A549 (cell line): ENCODE data around the gene PEPD. TPM values are rescaled to one million over a fixed set of nuclear protein-coding genes. Genes with fewer than 3 reads are reported as not detected.

Source experiments
- ATAC-seq, 2 experiments: fragments of 200-7000 bp in 1 of 2; fragments of >200 bp in 1 of 2; cut with Nextera tagmentation in 1 of 2; cut with Tn5 transposase in 1 of 2; 3 replicates each; pipeline versions ENCODE4 v1.8.0 to v1.9.1; 2018 to 2020; ENCODE audit warnings: mild to moderate bottlenecking in 1 of 2, moderate library complexity in 1 of 2
- CTCF ChIA-PET: fragments of 300-600 bp; sonication (Branson Sonifier 250); formaldehyde crosslinking; extraction: SDS; loops from one replicate; lab custom pipeline; 2021; ENCODE audit warnings: antibody characterized with exemption, inconsistent platforms; lab: Yijun Ruan, JAX
- POLR2A ChIA-PET: fragments of 350-600 bp; formaldehyde crosslinking; extraction: SDS; loops from one replicate; lab custom pipeline; 2021; ENCODE audit warnings: antibody characterized with exemption, inconsistent platforms; lab: Yijun Ruan, JAX
- DNase-seq, 2 experiments: peaks; one replicate each; pipeline versions ENCODE4 v3.0.0 to v3.0.0-alpha.2; 2011 to 2016; ENCODE audit warnings: low read depth in 1 of 2, low spot score in 1 of 2
- FAIRE-seq: peaks from 2 replicates; lab custom pipeline; 2011; peaks lifted over from hg19 to GRCh38; lab: Jason Lieb, UNC
- H3K27ac ChIP-seq, 2 experiments: fragments of >200 bp; sonication (Bioruptor Twin); formaldehyde crosslinking; 3 replicates each; pipeline ENCODE4 v1.5.1; 2016 to 2017
- H3K4me1 ChIP-seq: fragments of >200 bp; sonication (Bioruptor Twin); formaldehyde crosslinking; 3 replicates; pipeline ENCODE4 v1.6.1; 2016
- H3K4me2 ChIP-seq: fragments of >200 bp; sonication (Bioruptor Twin); formaldehyde crosslinking; 3 replicates; pipeline ENCODE4 v1.6.1; 2016
- H3K4me3 ChIP-seq: fragments of >200 bp; sonication (Bioruptor Twin); formaldehyde crosslinking; 3 replicates; pipeline ENCODE4 v1.5.1; 2016
- H3K9me3 ChIP-seq: fragments of >200 bp; sonication (Bioruptor Twin); formaldehyde crosslinking; 3 replicates; pipeline ENCODE4 v1.6.1; 2016
- ATOH8 ChIP-seq: fragments of 250-450 bp; sonication (Bioruptor Pico); IDR thresholded peaks from 2 replicates; pipeline ENCODE4 v1.5.0; 2020; ENCODE audit warnings: low read depth, mild to moderate bottlenecking, moderate library complexity
- CBX2 ChIP-seq: fragments of 200-600 bp; sonication (generic); IDR thresholded peaks from 2 replicates; pipeline ENCODE4 v1.6.1; 2016; ENCODE audit warnings: low read depth, mild to moderate bottlenecking, borderline replicate concordance
- CEBPB ChIP-seq, 2 experiments: fragments of >200 bp in 1 of 2; sonication (Bioruptor Twin) in 1 of 2; formaldehyde crosslinking in 1 of 2; IDR thresholded peaks; 2 replicates each; pipeline ENCODE4 v1.6.1; 2012 to 2016
- CTCF ChIP-seq: fragments of >200 bp; sonication (Bioruptor Twin); formaldehyde crosslinking; IDR thresholded peaks from 3 replicates; pipeline ENCODE4 v1.5.1; 2016
- E2F6 ChIP-seq: IDR thresholded peaks from 2 replicates; pipeline ENCODE4 v1.6.1; 2012; ENCODE audit warnings: low read depth, borderline replicate concordance
- EHF ChIP-seq: fragments of 250-450 bp; sonication (Bioruptor Pico); IDR thresholded peaks from 2 replicates; pipeline ENCODE4 v1.5.0; 2020; ENCODE audit warnings: mild to moderate bottlenecking
- EHMT2 ChIP-seq: fragments of 200-600 bp; sonication (generic); IDR thresholded peaks from 2 replicates; pipeline ENCODE4 v1.6.1; 2016; ENCODE audit warnings: antibody characterized with exemption, low read depth, mild to moderate bottlenecking, moderate library complexity
- ELK1 ChIP-seq: fragments of 150-350 bp; IDR thresholded peaks from 2 replicates; pipeline ENCODE4 v1.6.1; 2014; ENCODE audit warnings: low read depth, mild to moderate bottlenecking, low read length
- FOSL2 ChIP-seq, 2 experiments: fragments of 450-650 bp in 1 of 2; fragments of >200 bp in 1 of 2; sonication (Bioruptor Twin) in 1 of 2; formaldehyde crosslinking; IDR thresholded peaks; 2 replicates each; pipeline versions ENCODE4 v1.5.0 to v1.6.1; 2016 to 2020; ENCODE audit warnings: mild to moderate bottlenecking in 1 of 2, moderate library complexity in 1 of 2
- FOXS1 ChIP-seq: fragments of 250-450 bp; sonication (Bioruptor Pico); IDR thresholded peaks from 2 replicates; pipeline ENCODE4 v1.5.0; 2020; ENCODE audit warnings: mild to moderate bottlenecking, moderate library complexity
- HDAC2 ChIP-seq: fragments of 200-600 bp; sonication (generic); IDR thresholded peaks from 2 replicates; pipeline ENCODE4 v1.6.1; 2016
- HMGXB4 ChIP-seq: fragments of 250-450 bp; sonication (Bioruptor Pico); IDR thresholded peaks from 2 replicates; pipeline ENCODE4 v1.5.0; 2021; ENCODE audit warnings: mild to moderate bottlenecking, moderate library complexity, borderline replicate concordance
- HOXA7 ChIP-seq: fragments of 250-450 bp; sonication (Bioruptor Pico); IDR thresholded peaks from 2 replicates; pipeline ENCODE4 v1.5.0; 2020; ENCODE audit warnings: mild to moderate bottlenecking, moderate library complexity
- HOXB5 ChIP-seq: fragments of 250-450 bp; sonication (Bioruptor Pico); IDR thresholded peaks from 2 replicates; pipeline ENCODE4 v1.5.0; 2020; ENCODE audit warnings: mild to moderate bottlenecking, moderate library complexity
- JUN ChIP-seq, 2 experiments: fragments of >200 bp; sonication (Bioruptor Twin); formaldehyde crosslinking; IDR thresholded peaks; 2 replicates in 1 of 2; 3 replicates in 1 of 2; pipeline ENCODE4 v1.6.1; 2016 to 2017
- JUNB ChIP-seq: fragments of >200 bp; sonication (Bioruptor Twin); formaldehyde crosslinking; IDR thresholded peaks from 2 replicates; pipeline ENCODE4 v1.6.1; 2016
- KDM1A ChIP-seq: fragments of 200-600 bp; sonication (generic); IDR thresholded peaks from 2 replicates; pipeline ENCODE4 v1.6.1; 2016; ENCODE audit warnings: low read depth, mild to moderate bottlenecking
- KDM5A ChIP-seq: fragments of 200-600 bp; sonication (generic); IDR thresholded peaks from 2 replicates; pipeline ENCODE4 v1.6.1; 2016; ENCODE audit warnings: antibody characterized with exemption, mild to moderate bottlenecking
- MAZ ChIP-seq: fragments of 150-350 bp; IDR thresholded peaks from 2 replicates; pipeline ENCODE4 v1.6.1; 2014; ENCODE audit warnings: antibody characterized with exemption, low read depth, low read length, borderline replicate concordance
- MYC ChIP-seq: IDR thresholded peaks from 2 replicates; pipeline ENCODE4 v1.6.1; 2012; ENCODE audit warnings: mild to moderate bottlenecking, inconsistent platforms, low read length, improper control_type of control experiment, borderline replicate concordance
- NR3C1 ChIP-seq: fragments of >200 bp; sonication (Bioruptor Twin); formaldehyde crosslinking; IDR thresholded peaks from 3 replicates; pipeline ENCODE4 v1.6.1; 2017
- PHF8 ChIP-seq: fragments of 200-600 bp; sonication (generic); IDR thresholded peaks from 2 replicates; pipeline ENCODE4 v1.6.1; 2016; ENCODE audit warnings: low read depth, mild to moderate bottlenecking, antibody characterized with exemption, moderate library complexity, borderline replicate concordance
- POLR2A ChIP-seq: IDR thresholded peaks from 2 replicates; pipeline ENCODE4 v1.6.1; 2012; ENCODE audit warnings: mild to moderate bottlenecking, low read length
- POLR2AphosphoS2 ChIP-seq: conservative IDR thresholded peaks from 2 replicates; pipeline ENCODE4 v1.6.1; 2012; ENCODE audit warnings: low read length, improper control_type of control experiment, inconsistent platforms
- RAD21 ChIP-seq, 2 experiments: fragments of >200 bp in 1 of 2; sonication (Bioruptor Twin) in 1 of 2; formaldehyde crosslinking in 1 of 2; IDR thresholded peaks in 1 of 2; conservative IDR thresholded peaks in 1 of 2; 2 replicates in 1 of 2; 3 replicates in 1 of 2; pipeline ENCODE4 v1.6.1; 2012 to 2018; ENCODE audit warnings: inconsistent platforms in 1 of 2
- RARB ChIP-seq: fragments of 250-450 bp; sonication (Bioruptor Pico); IDR thresholded peaks from 2 replicates; pipeline ENCODE4 v1.8.0; 2021; ENCODE audit warnings: mild to moderate bottlenecking, moderate library complexity
- RCOR1 ChIP-seq: fragments of 150-350 bp; IDR thresholded peaks from 2 replicates; pipeline ENCODE4 v1.6.1; 2014; ENCODE audit warnings: antibody characterized with exemption, low read length, low read depth
- RFX5 ChIP-seq: fragments of 450-650 bp; IDR thresholded peaks from 2 replicates; pipeline ENCODE4 v1.7.1; 2014; ENCODE audit warnings: antibody characterized with exemption, mild to moderate bottlenecking, moderate library complexity
- RNF2 ChIP-seq: fragments of 200-600 bp; sonication (generic); IDR thresholded peaks from 2 replicates; pipeline ENCODE4 v1.6.1; 2016; ENCODE audit warnings: low read depth, mild to moderate bottlenecking, antibody characterized with exemption, moderate library complexity, borderline replicate concordance
- SMC3 ChIP-seq: fragments of >200 bp; sonication (Bioruptor Twin); formaldehyde crosslinking; IDR thresholded peaks from 3 replicates; pipeline ENCODE4 v1.6.1; 2018; ENCODE audit warnings: inconsistent platforms
- SREBF2 ChIP-seq: fragments of 450-650 bp; IDR thresholded peaks from 2 replicates; pipeline ENCODE4 v1.6.1; 2014; ENCODE audit warnings: mild to moderate bottlenecking, moderate library complexity
- ZNF302 ChIP-seq: fragments of 250-450 bp; sonication (Bioruptor Pico); IDR thresholded peaks from 2 replicates; pipeline ENCODE4 v1.9.0; 2021; ENCODE audit warnings: inconsistent platforms, mild to moderate bottlenecking, moderate library complexity
- ZSCAN20 ChIP-seq: fragments of 250-450 bp; sonication (Bioruptor Pico); IDR thresholded peaks from 2 replicates; pipeline ENCODE4 v1.8.0; 2022; ENCODE audit warnings: mild to moderate bottlenecking, moderate library complexity
- WGBS: methylation state at CpG from one replicate; pipeline ENCODE4 v1.1.6; 2017; ENCODE audit errors: missing lambda C conversion rate; 5-methylcytosine and 5-hydroxymethylcytosine counted together
- polyA plus RNA-seq, 4 experiments: library from polyadenylated mRNA; depleted of rRNA in 3 of 4; stranded (reverse); fragments of >200 nt; fragmentation: RNase III in 1 of 4; extraction: RNeasy Plus Mini Kit Qiagen cat#74134 plus additional on column Dnase treatment in 1 of 4; gene quantifications; 2 replicates in 3 of 4; 3 replicates in 1 of 4; pipeline ENCODE4 v1.2.3, GENCODE V29; 2011 to 2017

PEPD gene
- polyA plus RNA-seq, 2 of the 4 experiments (the other 2 are of a cell fraction) = 85.5 to 100 TPM

GRCh38 chr19:33416307-33417215 is 105.0 kb downstream of the PEPD start:
- Histone ChIP-seq H3K4me2 (peak overlapping the region; percentile 57), H3K9me3 (no peaks in the 10 kb centered on the region), H3K4me3 (no peak overlapping the region), H3K27ac (no peak overlapping the region), H3K4me1 (no peaks in the 10 kb centered on the region)
- ChIA-PET POLR2A (interaction anchor here (0.8 kb wide), 1 partner anchor 43 kb away, joined by 3 read pairs; the partner anchor contains the start of gene CEBPG), CTCF (interaction anchor here (0.6 to 35.6 kb wide), 89 partner anchors 13 to 1701 kb away, joined by 3 to 1493 read pairs (median 4); partner anchors contain the start of genes CEBPA and PEPD)
- FAIRE-seq (peak; percentile 23), DNase-seq (peak; percentile 84 to 99), ATAC-seq (peak; percentile 64 to 92)
- WGBS = 56% methylated on average over 27 of the region's 27 CpGs
- TF ChIP-seq EHF = no peak
- no peak for TF ChIP-seq JUN (IDR thresholded peaks at IDR 0.05)
- no peak for TF ChIP-seq POLR2A
- TF ChIP-seq MYC = no peak
- TF ChIP-seq CEBPB (IDR thresholded peaks at IDR 0.05) = no peak
- no peak for TF ChIP-seq KDM1A
- no peak for TF ChIP-seq FOSL2 (IDR thresholded peaks at IDR 0.05)
- TF ChIP-seq FOSL2 (CRISPR knock-in tag; IDR thresholded peaks at IDR 0.05) = peak; percentile 70; the same call in 1 of the 2 replicates
- TF ChIP-seq RNF2 = no peak
- no peak for TF ChIP-seq FOXS1 (CRISPR knock-in tag)
- TF ChIP-seq ZSCAN20 (CRISPR knock-in tag) = no peak
- no peak for TF ChIP-seq RCOR1
- TF ChIP-seq POLR2AphosphoS2 = no peak
- TF ChIP-seq KDM5A = no peak
- TF ChIP-seq CTCF = peak; percentile 98
- peak; percentile 88 for TF ChIP-seq SMC3
- TF ChIP-seq EHMT2 = no peak
- no peak for TF ChIP-seq HMGXB4 (CRISPR knock-in tag)
- TF ChIP-seq RFX5 = no peak
- TF ChIP-seq SREBF2 = no peak
- no peak for TF ChIP-seq HOXA7 (CRISPR knock-in tag)
- no peak for TF ChIP-seq ATOH8
- TF ChIP-seq RARB (CRISPR knock-in tag) = no peak
- TF ChIP-seq JUNB = no peak
- no peak for TF ChIP-seq MAZ
- no peak for TF ChIP-seq HOXB5
- no peak for TF ChIP-seq PHF8
- TF ChIP-seq RAD21 (conservative IDR thresholded peaks at IDR 0.05 in 1 of 2, IDR thresholded peaks at IDR 0.05 in 1 of 2) = peak; percentile 85 to 91
- TF ChIP-seq ZNF302 (CRISPR knock-in tag) = no peak
- TF ChIP-seq E2F6 = no peak
- no peak for TF ChIP-seq HDAC2
- TF ChIP-seq NR3C1 = no peak
- TF ChIP-seq ELK1 = no peak
- no peak for TF ChIP-seq CBX2
